ENCODE measurements around the gene VEZF1. TPM values are rescaled to one million over a fixed set of nuclear protein-coding genes. Genes with fewer than 3 reads are reported as not detected.
A peak's percentile ranks its signal among the peaks of the same experiment; 100 is the strongest.

The VEZF1 gene
- total and polyA plus RNA-seq, 8 donors = 62.7 to 106 (median 98.5) TPM

DNA sequence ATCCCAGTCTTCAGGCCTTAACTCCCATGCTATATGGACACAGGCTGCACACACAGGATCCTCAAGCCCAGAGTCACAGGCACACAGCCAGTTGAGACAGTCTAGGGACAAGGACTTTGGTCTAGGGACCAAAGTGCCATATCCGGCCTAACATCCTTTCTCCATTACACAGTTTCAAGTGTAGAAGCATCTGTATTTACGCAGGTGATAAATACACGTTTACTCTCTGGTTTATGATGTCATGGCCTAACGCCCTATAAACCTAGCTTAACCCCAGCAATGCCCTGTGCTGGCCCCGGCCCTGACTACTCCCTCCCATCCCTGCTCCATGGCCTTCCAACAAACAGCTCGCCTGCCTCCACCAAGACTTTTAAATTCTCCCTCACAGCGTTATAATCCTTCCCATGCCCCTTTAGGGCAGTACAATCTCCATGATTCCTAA is 50.0 kb downstream of the VEZF1 start:
- intact Hi-C loops (cut with DNase I) = no loop called here
- no peak overlapping the region for H3K27ac ChIP-seq
- TF ChIP-seq, protein P1, sequence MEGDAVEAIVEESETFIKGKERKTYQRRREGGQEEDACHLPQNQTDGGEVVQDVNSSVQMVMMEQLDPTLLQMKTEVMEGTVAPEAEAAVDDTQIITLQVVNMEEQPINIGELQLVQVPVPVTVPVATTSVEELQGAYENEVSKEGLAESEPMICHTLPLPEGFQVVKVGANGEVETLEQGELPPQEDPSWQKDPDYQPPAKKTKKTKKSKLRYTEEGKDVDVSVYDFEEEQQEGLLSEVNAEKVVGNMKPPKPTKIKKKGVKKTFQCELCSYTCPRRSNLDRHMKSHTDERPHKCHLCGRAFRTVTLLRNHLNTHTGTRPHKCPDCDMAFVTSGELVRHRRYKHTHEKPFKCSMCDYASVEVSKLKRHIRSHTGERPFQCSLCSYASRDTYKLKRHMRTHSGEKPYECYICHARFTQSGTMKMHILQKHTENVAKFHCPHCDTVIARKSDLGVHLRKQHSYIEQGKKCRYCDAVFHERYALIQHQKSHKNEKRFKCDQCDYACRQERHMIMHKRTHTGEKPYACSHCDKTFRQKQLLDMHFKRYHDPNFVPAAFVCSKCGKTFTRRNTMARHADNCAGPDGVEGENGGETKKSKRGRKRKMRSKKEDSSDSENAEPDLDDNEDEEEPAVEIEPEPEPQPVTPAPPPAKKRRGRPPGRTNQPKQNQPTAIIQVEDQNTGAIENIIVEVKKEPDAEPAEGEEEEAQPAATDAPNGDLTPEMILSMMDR (IDR thresholded peaks at IDR 0.05) = no peak
- H3K4me1 ChIP-seq = peaks cover 29 to 56% of the 10 kb centered on the region in 2 donors
- H3K36me3 ChIP-seq = no peaks in the 10 kb centered on the region
- H3K9me3 ChIP-seq = no peaks in the 10 kb centered on the region
- DNase-seq (no peak), ATAC-seq (no peak)
- H3K27me3 ChIP-seq = no peaks in the 10 kb centered on the region
- no peak overlapping the region for H3K4me3 ChIP-seq

DNA sequence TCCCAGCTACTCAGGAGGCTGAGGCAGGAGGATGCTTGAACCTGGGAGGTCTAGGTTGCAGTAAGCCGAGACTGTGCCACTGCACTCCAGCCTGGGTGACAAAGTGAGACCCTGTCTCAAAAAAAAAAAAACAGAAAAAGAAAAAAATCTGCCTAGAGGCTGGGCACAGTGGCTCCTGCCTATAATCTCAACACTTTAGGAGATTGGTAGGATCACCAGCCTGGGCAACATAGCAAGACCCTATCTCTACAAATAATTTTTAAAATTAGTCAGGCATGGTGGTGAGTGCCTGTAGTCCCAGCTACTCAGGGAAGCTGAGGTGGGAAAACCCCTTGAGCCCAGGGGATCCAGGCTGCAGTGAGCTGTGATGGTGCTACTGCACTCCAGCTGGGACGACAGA is 50.6 kb downstream of the VEZF1 start:
- no peaks in the 10 kb centered on the region for H3K9me3 ChIP-seq

DNA sequence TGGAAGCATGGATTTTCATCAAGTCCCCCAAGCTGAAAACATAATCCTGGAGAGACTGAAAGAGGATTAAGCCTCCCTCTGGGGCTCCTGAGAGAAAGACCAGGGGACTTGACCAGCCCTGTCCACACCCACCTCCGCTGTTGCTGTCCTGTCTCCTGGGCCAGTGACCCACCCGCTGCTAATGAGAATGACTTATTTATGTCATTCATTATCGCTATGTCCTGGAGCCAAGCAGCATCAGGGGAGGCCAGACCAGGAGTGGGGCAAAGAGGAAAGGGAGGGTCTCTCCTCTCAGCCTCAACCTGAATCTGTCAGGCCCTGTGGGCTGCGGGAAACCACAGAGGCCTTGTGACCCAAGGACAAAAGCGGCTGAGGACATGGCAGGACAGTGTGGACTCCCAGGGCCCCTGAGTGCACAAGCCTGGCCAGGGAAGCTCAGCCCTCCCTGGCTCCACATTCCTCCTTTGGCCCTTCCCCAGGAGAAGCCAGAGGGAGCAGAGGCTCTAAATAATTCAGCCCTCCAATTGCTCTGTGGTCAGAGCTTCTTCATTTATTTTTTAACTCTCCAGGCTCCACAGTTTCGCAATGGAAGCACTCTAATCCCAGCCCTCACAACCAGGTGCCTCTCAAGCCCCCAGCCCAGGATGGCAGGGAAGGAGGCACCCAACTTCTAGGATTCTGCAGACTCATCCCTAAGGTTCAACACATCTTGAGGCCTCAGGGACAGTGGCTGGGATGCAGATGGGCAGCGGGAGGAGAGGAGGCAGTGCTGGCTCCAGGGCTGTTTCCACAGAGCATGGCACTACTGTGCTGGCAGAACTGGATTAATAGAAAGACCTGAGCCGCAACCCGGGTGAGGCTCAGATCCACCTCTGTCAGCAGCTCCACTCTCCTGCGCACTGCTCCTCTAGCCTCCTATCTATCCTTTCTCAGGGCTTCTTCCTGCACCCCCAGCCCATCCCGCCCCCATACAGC is 51.9 kb downstream of the VEZF1 start:
- Histone ChIP-seq H3K9me3 (no peaks in the 10 kb centered on the region), H3K27me3 (no peaks in the 10 kb centered on the region), H3K4me1 (peaks cover 26 to 54% of the 10 kb centered on the region in 2 donors), H3K4me3 (no peak overlapping the region), H3K27ac (peak overlapping the region; percentile 68 to 78), H3K36me3 (no peaks in the 10 kb centered on the region)
- ATAC-seq = peak; percentile 65
- peak in 1 of 4 donors; percentile 81 for DNase-seq
- TF ChIP-seq, protein P1 (IDR thresholded peaks at IDR 0.05) = no peak
- intact Hi-C loops (cut with DNase I) = no loop called here

More for the DNA sequence above, 50.6 kb downstream of the VEZF1 start:
- Histone ChIP-seq H3K27me3 (no peaks in the 10 kb centered on the region), H3K27ac (peak overlapping the region in 1 of 2 donors; percentile 78), H3K4me1 (peaks cover 29 to 53% of the 10 kb centered on the region in 2 donors), H3K36me3 (no peaks in the 10 kb centered on the region), H3K4me3 (no peak overlapping the region)
- intact Hi-C loops (cut with DNase I) = no loop called here
- DNase-seq (no peak), ATAC-seq (no peak)
- TF ChIP-seq, protein P1 (IDR thresholded peaks at IDR 0.05) = no peak

DNA sequence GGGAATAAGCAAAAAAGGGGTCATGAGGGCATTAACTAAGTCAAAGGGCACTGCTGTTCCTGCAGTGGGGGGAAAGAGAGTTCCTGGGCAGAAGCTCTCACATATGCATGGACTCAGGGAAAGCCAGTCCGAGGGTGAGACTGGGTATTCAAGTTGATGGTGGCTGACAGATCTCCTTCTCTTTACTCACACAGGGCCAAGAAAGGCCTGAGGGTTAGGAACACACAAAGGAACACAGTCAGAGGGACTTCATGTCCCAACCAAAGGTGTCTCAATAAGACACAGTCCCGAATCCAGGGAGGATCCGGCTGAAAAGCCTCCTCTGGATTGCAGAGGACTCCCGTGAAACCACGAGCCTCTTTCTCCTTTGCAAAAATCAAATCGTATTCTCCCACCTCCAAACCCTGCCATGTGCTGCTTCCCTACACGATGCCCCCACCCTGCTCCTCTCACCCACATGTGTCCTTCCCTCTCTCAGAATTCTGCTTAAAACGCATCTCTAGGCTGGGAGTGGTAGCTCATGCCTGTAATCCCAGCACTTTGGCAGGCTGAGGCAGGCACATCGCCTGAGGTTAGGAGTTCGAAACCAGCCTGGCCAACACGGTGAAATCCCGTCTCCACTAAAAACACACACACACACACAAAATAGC is 56.4 kb downstream of the VEZF1 start:
- DNase-seq (no peak), ATAC-seq (no peak)
- Histone ChIP-seq H3K36me3 (no peaks in the 10 kb centered on the region), H3K4me1 (peaks cover 27 to 51% of the 10 kb centered on the region in 2 donors), H3K27me3 (no peaks in the 10 kb centered on the region), H3K4me3 (no peak overlapping the region), H3K27ac (peak overlapping the region in 1 of 2 donors; percentile 13), H3K9me3 (no peaks in the 10 kb centered on the region)
- intact Hi-C loops (cut with DNase I) = no loop called here
- TF ChIP-seq, protein P1 (IDR thresholded peaks at IDR 0.05) = no peak

DNA sequence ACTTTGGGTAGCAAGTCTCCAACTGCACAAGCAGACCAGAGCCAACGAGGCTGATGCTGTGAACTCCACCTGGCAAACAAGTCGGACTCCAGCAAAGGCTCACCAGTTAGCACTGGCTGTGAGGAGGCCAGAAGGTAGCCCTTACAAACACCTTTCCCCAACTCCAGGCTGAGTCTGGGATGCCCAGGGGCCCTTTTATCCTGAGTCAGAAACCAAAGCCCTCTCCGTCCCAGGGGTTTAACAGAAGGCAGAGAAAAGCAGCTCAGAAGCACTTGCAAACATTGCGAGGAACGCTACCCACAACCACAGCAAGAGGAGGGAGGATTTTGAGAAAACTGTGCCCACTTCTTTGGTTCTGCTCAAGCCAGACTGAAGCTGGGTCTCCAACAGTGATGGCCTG is 57.8 kb downstream of the VEZF1 start:
- DNase-seq (no peak), ATAC-seq (no peak)
- H3K36me3 ChIP-seq = no peaks in the 10 kb centered on the region
- no peaks in the 10 kb centered on the region for H3K27me3 ChIP-seq
- H3K4me3 ChIP-seq = no peak overlapping the region
- H3K27ac ChIP-seq = peak overlapping the region in 1 of 2 donors; percentile 13
- TF ChIP-seq, protein P1 (IDR thresholded peaks at IDR 0.05) = no peak
- peaks cover 14 to 38% of the 10 kb centered on the region in 2 donors for H3K4me1 ChIP-seq
- intact Hi-C loops (cut with DNase I) = no loop called here
- H3K9me3 ChIP-seq = no peaks in the 10 kb centered on the region

Measured in left lung (tissue), 10 donors.